ENCODE measurements around the gene PRICKLE1. TPM values are rescaled to one million over a fixed set of nuclear protein-coding genes. Genes with fewer than 3 reads are reported as not detected.

PRICKLE1 gene
- total and polyA plus RNA-seq, 3 donors from 2014 or later = 7.9 to 16.5 (median 11.5) TPM

DNA sequence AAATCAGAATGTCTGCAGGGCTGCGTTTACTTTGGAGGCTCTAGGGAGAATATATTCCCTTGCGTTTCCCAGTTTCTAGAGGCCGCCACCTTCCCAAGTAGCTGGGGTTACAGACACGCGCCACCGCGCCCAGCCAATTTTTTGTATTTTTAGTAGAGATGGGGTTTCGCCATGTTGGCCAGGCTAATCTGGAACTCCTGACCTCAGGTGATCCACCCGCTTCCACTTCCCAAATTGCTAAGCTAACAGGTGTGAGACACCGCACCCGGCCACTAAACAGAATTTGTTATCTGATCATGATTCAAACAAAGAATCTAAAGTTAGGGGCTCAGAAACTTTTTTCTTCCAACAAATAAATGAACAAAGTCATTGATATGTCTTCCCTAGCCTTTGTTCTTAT, 148.9 kb downstream of the PRICKLE1 start:
- Histone ChIP-seq H3K36me3 (ENCODE audit: low read depth, missing control alignments) (no peaks in the 10 kb centered on the region), H3K4me3 (no peak overlapping the region), H3K9me3 (no peaks in the 10 kb centered on the region), H3K27me3 (no peaks in the 10 kb centered on the region), H3K4me1 (no peaks in the 10 kb centered on the region), H3K27ac (no peak overlapping the region)
- 92 to 98% methylated on average over 11 of the region's 11 CpGs for WGBS, 2 donors
- intact Hi-C loops (cut with DNase I; ENCODE audit: low total_unique reads) = no loop called here
- TF ChIP-seq POLR2A (IDR thresholded peaks at IDR 0.05) = no peak
- TF ChIP-seq, protein P1, sequence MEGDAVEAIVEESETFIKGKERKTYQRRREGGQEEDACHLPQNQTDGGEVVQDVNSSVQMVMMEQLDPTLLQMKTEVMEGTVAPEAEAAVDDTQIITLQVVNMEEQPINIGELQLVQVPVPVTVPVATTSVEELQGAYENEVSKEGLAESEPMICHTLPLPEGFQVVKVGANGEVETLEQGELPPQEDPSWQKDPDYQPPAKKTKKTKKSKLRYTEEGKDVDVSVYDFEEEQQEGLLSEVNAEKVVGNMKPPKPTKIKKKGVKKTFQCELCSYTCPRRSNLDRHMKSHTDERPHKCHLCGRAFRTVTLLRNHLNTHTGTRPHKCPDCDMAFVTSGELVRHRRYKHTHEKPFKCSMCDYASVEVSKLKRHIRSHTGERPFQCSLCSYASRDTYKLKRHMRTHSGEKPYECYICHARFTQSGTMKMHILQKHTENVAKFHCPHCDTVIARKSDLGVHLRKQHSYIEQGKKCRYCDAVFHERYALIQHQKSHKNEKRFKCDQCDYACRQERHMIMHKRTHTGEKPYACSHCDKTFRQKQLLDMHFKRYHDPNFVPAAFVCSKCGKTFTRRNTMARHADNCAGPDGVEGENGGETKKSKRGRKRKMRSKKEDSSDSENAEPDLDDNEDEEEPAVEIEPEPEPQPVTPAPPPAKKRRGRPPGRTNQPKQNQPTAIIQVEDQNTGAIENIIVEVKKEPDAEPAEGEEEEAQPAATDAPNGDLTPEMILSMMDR (IDR thresholded peaks at IDR 0.05) = no peak
- DNase-seq = no peak

DNA sequence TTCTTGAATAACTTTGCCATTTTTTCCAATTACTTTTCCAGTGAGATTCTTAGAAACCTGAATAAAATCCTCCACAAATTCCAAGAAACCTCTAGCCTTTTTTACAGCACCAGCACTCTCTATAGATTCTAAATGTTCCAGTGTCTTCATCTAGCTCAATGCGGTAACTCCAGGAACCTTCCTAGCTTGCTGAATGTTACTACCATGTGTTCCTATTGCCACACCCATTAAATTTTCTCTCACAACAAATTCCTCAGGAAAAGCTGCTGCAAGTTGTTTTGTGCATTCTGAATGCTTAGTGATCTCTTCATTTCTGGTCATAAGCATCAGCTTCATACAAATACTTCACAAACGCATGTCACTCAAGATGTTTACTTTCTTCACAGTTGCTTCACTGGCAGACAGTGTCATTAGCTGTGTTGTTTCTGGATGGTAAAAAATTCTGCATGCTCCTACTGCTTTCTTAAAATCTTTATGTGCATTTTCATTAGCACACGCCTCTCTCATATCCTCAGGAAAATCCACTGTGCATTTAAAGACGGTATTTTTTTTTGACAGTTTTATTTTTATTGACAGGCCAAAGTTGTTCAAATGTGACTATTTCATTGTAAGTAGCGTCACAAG, 156.9 kb downstream of the PRICKLE1 start:
- H3K9me3 ChIP-seq = no peaks in the 10 kb centered on the region
- no peak for DNase-seq
- intact Hi-C loops (cut with DNase I; ENCODE audit: low total_unique reads) = no loop called here

DNA sequence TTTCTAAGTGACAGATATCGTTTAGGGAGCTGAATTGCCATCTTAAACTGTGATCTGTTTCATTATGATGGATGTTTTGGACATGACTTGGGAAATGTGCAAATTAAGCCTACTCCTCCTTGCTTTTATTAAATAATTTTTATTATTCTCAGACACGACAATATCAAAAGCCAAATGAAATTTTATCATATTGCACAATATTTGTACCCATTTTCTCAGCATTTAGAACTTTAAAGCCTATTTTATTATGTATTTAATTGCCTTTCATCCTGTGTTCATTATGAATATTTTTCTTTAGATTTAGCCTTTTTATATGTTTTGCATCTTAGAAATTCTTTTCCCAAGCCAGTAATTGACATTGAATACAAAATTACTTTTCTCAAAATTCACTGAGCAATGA, 160.7 kb downstream of the PRICKLE1 start:
- WGBS, 2 donors = 68 to 97% methylated on average over 2 of the region's 2 CpGs
- intact Hi-C loops (cut with DNase I; ENCODE audit: low total_unique reads) = no loop called here
- no peak overlapping the region for H3K27ac ChIP-seq
- no peaks in the 10 kb centered on the region for H3K4me1 ChIP-seq
- H3K27me3 ChIP-seq = no peaks in the 10 kb centered on the region
- no peak overlapping the region for H3K4me3 ChIP-seq
- no peak for TF ChIP-seq POLR2A (IDR thresholded peaks at IDR 0.05)
- TF ChIP-seq, protein P1 (IDR thresholded peaks at IDR 0.05) = no peak
- no peaks in the 10 kb centered on the region for H3K36me3 ChIP-seq (ENCODE audit: low read depth, missing control alignments)
- no peak for DNase-seq
- no peaks in the 10 kb centered on the region for H3K9me3 ChIP-seq

More for the DNA sequence above, 156.9 kb downstream of the PRICKLE1 start:
- Histone ChIP-seq H3K4me1 (no peaks in the 10 kb centered on the region), H3K27me3 (no peaks in the 10 kb centered on the region), H3K4me3 (no peak overlapping the region), H3K36me3 (ENCODE audit: low read depth, missing control alignments) (no peaks in the 10 kb centered on the region), H3K27ac (no peak overlapping the region)
- no peak for TF ChIP-seq POLR2A (IDR thresholded peaks at IDR 0.05)
- TF ChIP-seq, protein P1 (IDR thresholded peaks at IDR 0.05) = no peak
- 94 to 97% methylated on average over 5 of the region's 5 CpGs for WGBS, 2 donors

DNA sequence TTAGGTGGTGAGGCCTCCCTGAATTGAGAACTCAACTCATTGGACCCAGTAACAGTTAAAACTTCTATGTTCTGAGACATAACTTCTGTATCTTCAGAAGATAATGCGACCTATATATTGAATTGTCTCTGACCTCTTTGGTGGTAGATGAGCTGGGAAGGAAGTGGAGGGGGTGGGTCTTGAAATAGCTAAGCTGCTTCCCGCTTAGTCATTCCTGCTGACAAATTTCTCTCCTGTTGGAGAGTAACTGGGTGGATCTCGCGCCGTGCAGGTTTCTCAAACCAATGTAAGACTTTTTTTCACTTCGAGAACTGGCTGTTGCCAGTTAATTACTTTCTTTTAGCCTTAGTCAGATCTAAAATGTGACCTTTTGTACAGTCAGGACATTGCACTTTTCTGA, 162.8 kb downstream of the PRICKLE1 start:
- WGBS, 2 donors = 85 to 93% methylated on average over 6 of the region's 6 CpGs
- H3K4me3 ChIP-seq = no peak overlapping the region
- TF ChIP-seq, protein P1 (IDR thresholded peaks at IDR 0.05) = no peak
- no peak for TF ChIP-seq POLR2A (IDR thresholded peaks at IDR 0.05)

DNA sequence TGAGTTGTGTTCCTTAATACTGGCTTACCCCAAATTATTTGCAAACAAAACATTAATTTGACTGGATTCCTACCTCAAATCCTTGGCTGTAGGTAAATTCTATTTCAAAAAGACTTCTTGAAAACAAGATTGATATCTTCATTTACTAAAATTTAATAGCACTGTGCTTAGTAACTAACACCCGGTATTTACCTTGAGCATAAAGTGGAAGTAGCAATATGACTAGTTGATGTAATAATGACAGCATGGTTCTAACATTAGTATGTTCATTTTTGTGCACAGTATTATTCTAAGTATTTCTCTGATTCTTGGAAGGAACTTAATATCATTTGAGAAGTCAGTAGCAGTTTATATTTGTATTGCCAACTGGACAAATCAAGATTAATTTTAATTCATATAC, 166.8 kb downstream of the PRICKLE1 start:
- intact Hi-C loops (cut with DNase I; ENCODE audit: low total_unique reads) = no loop called here
- 91 to 97% methylated on average over 1 of the region's 1 CpG for WGBS, 2 donors
- Histone ChIP-seq H3K4me1 (no peaks in the 10 kb centered on the region), H3K9me3 (no peaks in the 10 kb centered on the region), H3K27me3 (no peaks in the 10 kb centered on the region), H3K4me3 (no peak overlapping the region), H3K27ac (no peak overlapping the region), H3K36me3 (ENCODE audit: low read depth, missing control alignments) (no peaks in the 10 kb centered on the region)
- DNase-seq = no peak
- TF ChIP-seq, protein P1 (IDR thresholded peaks at IDR 0.05) = no peak
- TF ChIP-seq POLR2A (IDR thresholded peaks at IDR 0.05) = no peak

More for the DNA sequence above, 162.8 kb downstream of the PRICKLE1 start:
- Histone ChIP-seq H3K4me1 (no peaks in the 10 kb centered on the region), H3K27ac (no peak overlapping the region), H3K27me3 (no peaks in the 10 kb centered on the region), H3K9me3 (no peaks in the 10 kb centered on the region), H3K36me3 (ENCODE audit: low read depth, missing control alignments) (no peaks in the 10 kb centered on the region)
- intact Hi-C loops (cut with DNase I; ENCODE audit: low total_unique reads) = no loop called here
- no peak for DNase-seq

Data from testis (tissue), 3 donors.